ENCODE results near the gene EVI5.

Gene EVI5

DNA sequence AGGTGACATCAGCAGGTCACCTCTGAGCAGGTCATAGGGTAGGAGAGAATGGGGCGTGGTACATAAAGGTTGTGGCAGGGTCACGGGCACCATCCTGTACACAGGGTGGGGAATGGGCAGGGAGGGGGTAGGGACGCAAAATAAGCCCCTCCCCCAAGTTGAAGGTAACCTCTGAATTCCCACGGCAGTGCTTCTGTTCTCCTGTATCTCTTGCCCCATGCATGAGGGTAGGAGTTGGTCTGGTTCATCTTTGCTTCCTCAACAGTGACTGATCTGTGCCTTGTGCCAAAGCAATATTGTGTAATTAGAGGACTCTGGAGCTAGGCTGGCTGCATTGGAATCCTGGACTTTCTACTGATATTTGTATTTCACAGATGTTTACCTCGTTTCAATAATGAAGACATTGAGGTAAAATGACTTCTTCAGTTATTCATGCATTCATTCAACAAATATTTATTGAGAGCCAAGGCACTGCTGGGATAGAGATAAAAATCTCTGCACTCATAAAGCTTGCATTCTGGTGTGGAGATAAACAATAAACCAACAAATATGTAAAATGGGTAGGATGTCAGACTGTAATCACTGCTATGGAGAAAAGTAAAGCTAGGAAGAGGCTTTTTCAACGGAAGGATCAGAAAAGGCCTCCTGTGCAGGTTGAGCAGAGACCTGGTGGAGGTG is 279.8 kb downstream of the EVI5 start:
- no peak for DNase-seq

DNA sequence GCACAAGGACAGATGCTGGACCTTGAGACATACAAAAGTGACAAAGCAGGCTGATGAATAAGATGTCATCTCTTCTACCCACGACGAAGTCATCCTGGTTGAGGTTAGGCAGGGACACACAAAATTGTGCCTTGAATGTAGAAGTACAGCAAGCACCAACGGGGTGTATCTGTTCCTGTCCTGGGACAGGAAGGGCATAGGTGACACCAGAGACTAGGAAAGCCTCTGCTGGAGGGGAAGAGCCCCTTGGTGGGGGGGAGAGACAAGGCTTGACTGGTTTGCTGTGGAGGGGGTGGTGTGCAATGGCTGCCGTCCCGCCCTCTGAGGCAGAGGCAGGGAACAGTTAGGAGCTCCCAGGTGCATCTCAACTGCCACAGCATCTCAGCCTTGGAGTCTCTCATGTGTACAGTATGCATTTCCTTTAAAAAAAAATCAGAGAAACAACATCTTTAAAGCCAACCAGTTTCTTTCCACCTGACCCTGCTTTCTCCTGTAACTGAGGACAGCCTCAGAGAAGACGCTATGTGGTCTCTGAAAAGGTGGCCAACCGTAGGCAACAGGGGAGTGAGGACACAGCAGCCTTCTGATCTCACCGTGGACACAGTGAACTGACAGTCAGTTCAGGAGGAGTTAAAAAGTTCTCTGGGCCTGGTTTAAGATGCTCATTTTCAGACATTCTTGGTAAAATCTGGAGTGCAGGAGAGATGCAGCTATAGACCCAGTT is 280.5 kb downstream of the EVI5 start:
- no peak for DNase-seq

- DNase-seq, result no peak
These were observed 281.0 kb downstream of the EVI5 start for GRCh38 chr1:92503926-92504285.

- DNase-seq, result no peak
These were observed 281.6 kb downstream of the EVI5 start for GRCh38 chr1:92503043-92503925.

DNA sequence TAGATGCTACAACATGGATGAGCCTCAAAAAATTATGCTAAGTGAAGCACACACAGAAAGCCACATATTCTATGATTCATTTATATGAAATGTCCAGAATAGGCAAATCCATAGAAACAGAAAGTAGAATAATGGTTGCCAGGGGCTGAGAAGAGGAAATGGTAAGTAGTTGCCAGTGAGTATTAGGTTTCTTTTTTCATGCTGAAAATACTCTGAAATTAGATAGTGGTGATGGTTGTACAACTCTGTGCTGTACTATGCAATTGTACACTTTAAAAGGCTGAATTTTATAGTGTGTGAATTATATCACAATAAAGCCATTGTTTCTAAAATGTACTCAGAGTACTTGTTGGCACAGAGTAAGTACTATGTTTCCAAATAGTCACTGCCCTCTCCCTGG is 282.7 kb downstream of the EVI5 start:
- peak; percentile 59 for DNase-seq

DNA sequence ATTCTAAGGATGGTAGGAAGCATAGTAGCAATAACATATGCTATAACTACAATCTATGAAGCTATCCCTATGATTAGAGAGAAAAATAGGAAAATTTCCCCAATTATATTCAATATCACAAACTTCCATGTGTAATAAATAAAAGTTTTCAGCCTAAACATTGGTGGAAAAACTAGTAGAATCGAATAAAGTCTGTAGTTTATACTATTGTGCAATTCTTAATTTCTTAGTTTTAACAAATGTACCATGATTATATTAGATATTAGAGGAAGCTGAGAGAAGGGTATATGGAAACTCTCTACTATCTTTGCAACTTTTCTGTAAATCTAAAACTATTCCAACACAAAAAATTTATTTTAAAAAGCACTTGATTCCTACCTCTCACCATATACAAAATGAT is 284.4 kb downstream of the EVI5 start:
- DNase-seq, result no peak

- DNase-seq, result no peak
These were observed 289.4 kb downstream of the EVI5 start for GRCh38 chr1:92495392-92496063.

DNA sequence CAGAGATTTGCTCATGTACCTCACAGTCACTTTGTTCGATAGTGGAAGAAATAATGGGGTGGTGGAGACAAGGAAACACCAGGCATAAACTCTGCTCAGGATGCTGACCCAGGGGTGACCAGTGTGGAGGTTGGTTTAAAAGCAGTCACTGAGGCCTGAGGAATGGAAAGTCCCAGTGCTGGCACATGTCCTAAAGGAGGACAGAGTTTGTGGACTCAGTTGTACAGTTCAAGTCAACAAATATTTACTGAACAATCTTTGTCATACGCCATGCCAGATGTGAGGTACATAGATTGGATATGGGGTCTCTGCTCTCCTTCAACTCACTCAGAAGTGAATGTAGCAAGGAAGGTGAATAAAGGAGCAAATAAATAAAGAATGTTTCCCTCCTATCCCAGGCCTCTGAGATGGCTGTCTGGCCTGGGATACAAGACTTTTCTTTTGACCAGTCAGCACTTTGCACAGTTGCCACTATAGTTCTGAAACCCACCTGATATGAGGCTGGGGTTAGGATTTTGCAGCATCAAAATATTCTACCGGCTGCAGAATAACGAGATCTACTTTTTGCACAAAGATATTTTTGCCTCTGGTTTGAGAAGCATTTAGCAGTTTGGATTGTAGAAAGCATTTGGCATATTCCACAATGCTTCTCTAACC is 290.3 kb downstream of the EVI5 start:
- DNase-seq, result no peak

GRCh38 chr1:92493139-92493538 is 291.8 kb downstream of the EVI5 start:
- no peak for DNase-seq

DNA sequence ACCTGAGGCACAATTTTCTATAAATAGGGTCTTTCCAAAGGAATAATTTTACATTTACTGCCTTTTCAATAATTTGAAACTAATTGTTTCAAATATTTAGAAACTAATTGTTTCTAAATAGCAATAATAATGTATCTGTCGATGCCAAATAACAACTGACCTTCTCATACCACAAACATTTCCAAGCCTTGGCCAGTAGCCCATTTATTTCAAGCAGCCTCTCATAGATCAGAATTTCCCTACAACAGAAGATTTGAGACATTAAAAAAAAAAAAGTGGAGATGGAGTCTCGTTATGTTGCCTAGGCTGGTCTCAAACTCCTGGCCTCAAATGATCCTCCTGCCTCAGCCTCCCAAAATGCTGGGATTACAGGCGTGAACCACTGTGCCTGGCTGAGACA is 296.1 kb downstream of the EVI5 start:
- no peak for DNase-seq

- no peak for DNase-seq
These were observed 296.5 kb downstream of the EVI5 start for GRCh38 chr1:92488416-92488815.

DNA sequence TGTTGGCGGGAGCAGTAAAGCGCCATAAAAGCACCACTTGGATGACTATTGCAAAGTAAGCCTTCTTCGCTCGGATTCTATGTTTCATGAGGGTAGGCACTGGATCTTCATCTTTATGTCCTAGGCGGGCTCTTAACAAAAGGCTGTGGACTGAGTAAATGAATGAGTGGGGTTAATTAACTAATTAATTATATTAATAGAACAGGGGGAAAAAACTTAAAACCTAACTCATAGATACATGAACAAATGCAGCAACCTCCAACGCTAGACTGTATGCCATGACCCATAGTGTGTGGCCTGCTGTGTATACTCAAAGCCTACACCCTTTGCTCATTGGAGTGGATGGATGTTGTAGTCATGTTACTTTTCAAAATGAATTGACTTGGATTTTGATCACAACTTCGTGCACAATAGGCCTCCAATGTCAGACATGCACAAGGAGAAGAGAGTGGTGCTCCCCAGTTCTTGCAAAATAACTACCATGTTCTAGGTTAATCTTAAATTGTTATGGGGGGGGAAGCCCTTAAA is 297.8 kb downstream of the EVI5 start:
- no peak for DNase-seq

DNA sequence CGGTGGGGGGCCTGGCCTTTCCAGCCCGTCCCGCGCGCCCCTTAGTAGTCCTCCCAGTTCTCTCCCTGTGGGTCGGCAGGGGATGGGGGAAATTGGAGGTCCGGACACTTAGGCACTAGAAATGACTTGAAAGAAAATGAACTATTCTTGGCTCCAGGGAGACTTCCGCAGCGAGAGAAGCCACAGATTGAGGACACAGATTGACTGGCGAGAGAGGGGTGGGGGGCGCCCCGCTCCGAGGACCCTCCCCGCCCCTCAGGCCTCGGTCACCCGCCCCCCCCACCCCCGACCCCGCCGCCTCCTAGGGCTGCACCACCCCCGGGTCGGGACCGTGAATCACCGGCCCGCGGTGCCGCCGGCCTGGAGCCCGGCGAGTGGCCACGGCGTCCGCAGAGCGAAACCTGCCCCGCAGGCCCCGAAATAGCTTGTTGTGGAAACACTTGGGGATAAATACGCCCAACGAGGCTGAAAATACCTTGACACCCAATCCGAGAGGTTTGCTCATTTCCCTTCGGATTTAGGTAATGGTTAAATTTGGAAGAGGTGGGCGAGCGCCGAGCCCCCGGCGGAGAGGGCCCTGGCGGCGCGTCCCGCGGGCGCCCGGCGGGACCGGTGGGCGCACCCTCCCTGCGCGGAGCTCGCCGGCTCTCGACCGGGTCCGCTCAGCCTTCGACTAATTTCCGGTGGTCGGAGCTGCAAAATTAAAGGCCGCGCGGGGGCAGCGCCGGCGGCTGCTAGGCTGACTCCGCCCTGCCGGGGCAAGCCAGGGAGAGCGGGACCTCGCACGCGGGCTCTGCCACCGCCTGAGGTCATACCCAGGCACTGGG is 298.4 kb downstream of the EVI5 start, which contains the start of gene GFI1:
Gene GFI1 (minus strand): TSS at position 675 of the 827 bp plus-strand sequence. CDS start 3,438 bp downstream, outside the sequence.
- no peak for DNase-seq

DNA sequence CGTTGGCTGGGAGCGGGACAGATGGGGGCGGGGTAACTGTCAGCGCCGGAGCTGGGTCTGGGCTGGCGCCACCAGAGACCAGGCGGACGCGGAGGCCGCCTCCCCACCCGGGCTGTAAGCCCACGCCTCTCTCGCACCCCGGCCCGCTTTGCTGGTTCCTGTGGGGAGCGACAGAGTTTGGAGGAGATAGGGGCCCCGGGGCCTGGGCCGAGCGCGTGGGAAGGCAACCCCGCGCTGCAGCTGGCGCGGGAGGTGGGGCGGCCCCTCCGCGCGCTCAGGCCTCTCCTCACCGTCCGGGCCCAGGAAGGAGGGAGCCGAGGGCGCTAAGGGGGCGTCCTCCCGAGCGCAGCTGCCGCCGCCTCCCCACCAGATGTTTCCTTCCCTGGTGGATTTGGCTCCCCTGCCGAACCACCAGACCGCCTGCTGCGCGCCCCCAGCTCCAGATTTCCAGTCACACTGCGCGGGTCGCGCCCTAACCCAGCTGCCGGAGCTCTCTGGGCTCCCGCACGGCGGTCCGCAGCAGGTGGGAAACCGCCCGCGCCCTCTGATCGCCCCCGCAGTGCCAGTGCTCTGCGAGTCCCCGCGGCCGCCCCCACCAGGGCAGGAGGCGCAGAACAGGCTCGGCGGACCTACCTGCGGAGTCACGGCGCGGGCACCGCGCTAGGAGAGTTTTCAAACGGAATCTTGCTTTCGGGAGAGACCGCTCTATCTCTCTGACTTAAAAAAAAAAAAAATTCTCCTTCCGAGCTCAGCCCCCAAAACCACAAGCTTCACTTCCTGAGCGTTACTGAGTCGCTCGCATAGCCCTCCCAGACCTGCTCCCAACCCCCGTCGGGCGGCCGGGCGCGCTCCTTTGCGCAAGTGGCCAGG is 299.3 kb downstream of the EVI5 start:
- no peak for DNase-seq

- DNase-seq, result no peak
These were observed 300.2 kb downstream of the EVI5 start for GRCh38 chr1:92484472-92485380.

GRCh38 chr1:92483610-92484471 is 301.1 kb downstream of the EVI5 start:
- no peak for DNase-seq

- DNase-seq, result no peak
These were observed 302.0 kb downstream of the EVI5 start for GRCh38 chr1:92482665-92483609.
